Mesodermal cell (in vitro differentiated cells): ENCODE results near the gene CD180.

Experiments used
- H3K27ac ChIP-seq: 2 replicates; pipeline ENCODE4 v1.7.0; 2013; ENCODE audit warnings: mild to moderate bottlenecking, low read depth, low read length, moderate library complexity; ENCODE audit not compliant: severe bottlenecking
- H3K36me3 ChIP-seq: 2 replicates; pipeline ENCODE4 v1.7.1; 2013; ENCODE audit warnings: mild to moderate bottlenecking, low read length, moderate library complexity; ENCODE audit not compliant: control insufficient read depth, insufficient read depth
- H3K4me1 ChIP-seq: one replicate; pipeline ENCODE4 v1.7.1; 2013; ENCODE audit warnings: mild to moderate bottlenecking, low read length; ENCODE audit not compliant: insufficient read depth, control insufficient read depth, poor library complexity, severe bottlenecking
- H3K4me3 ChIP-seq: 2 replicates; pipeline ENCODE4 v1.7.0; 2013; ENCODE audit warnings: low read length, control low read depth, mild to moderate bottlenecking; ENCODE audit not compliant: insufficient read depth, poor library complexity, severe bottlenecking; ENCODE audit errors: extremely low read depth
- H3K9me3 ChIP-seq: 2 replicates; pipeline ENCODE4 v1.7.1; 2013; ENCODE audit warnings: mild to moderate bottlenecking, low read length, moderate library complexity; ENCODE audit not compliant: control insufficient read depth
- WGBS, 2 experiments: methylation state at CpG; one replicate each; pipeline ENCODE4 v1.1.5; 2013; ENCODE audit warnings: missing lambda C conversion rate in 2 of 2; ENCODE audit not compliant: insufficient coverage in 2 of 2; 5-methylcytosine and 5-hydroxymethylcytosine counted together

Gene CD180

GRCh38 chr5:67209141-67209771 lies 12.7 kb upstream of the CD180 start:
- Histone ChIP-seq H3K27ac (no peak overlapping the region), H3K9me3 (no peaks in the 10 kb centered on the region), H3K4me1 (peaks cover 6% of the 10 kb centered on the region), H3K4me3 (no peak overlapping the region), H3K36me3 (no peaks in the 10 kb centered on the region)
- 27 to 41% methylated on average over 8 of the region's 11 CpGs for WGBS, 2 experiments

- no peak overlapping the region for H3K4me3 ChIP-seq
- 90 to 97% methylated on average over 3 of the region's 3 CpGs for WGBS, 2 experiments
- H3K4me1 ChIP-seq: peaks cover 6% of the 10 kb centered on the region
- H3K27ac ChIP-seq: no peak overlapping the region
- no peaks in the 10 kb centered on the region for H3K9me3 ChIP-seq
- no peaks in the 10 kb centered on the region for H3K36me3 ChIP-seq
Measured at GRCh38 chr5:67208403-67208802, 11.8 kb upstream of the CD180 start.

- WGBS, 2 experiments: 87 to 96% methylated on average over 3 of the region's 4 CpGs
- H3K4me1 ChIP-seq: peaks cover 6% of the 10 kb centered on the region
- H3K36me3 ChIP-seq: no peaks in the 10 kb centered on the region
- H3K4me3 ChIP-seq: no peak overlapping the region
- H3K27ac ChIP-seq: no peak overlapping the region
- peaks cover under 1% of the 10 kb centered on the region for H3K9me3 ChIP-seq
Measured at GRCh38 chr5:67206929-67207328, 10.3 kb upstream of the CD180 start.

- Histone ChIP-seq H3K27ac (no peak overlapping the region), H3K9me3 (peaks cover 5% of the 10 kb centered on the region), H3K4me3 (no peak overlapping the region), H3K4me1 (peaks cover 6% of the 10 kb centered on the region), H3K36me3 (no peaks in the 10 kb centered on the region)
- WGBS, 2 experiments: 100% methylated on average over 1 of the region's 2 CpGs; no CpG with 5 or more reads in 1 of the 2 experiments
Measured at GRCh38 chr5:67206461-67206860, 9.9 kb upstream of the CD180 start.

- Histone ChIP-seq H3K36me3 (no peaks in the 10 kb centered on the region), H3K27ac (no peak overlapping the region), H3K4me1 (peaks cover 6% of the 10 kb centered on the region), H3K9me3 (peaks cover 10% of the 10 kb centered on the region), H3K4me3 (no peak overlapping the region)
- 90 to 92% methylated on average over 1 to 2 of the region's 3 CpGs for WGBS, 2 experiments
Measured at GRCh38 chr5:67205981-67206380, 9.4 kb upstream of the CD180 start.

- Histone ChIP-seq H3K4me1 (peaks cover 6% of the 10 kb centered on the region), H3K4me3 (no peak overlapping the region)
Measured at GRCh38 chr5:67204821-67205220, 8.2 kb upstream of the CD180 start.

GRCh38 chr5:67203701-67204074 lies 7.1 kb upstream of the CD180 start:
- Histone ChIP-seq H3K27ac (no peak overlapping the region), H3K9me3 (peaks cover 11% of the 10 kb centered on the region), H3K36me3 (no peaks in the 10 kb centered on the region), H3K4me1 (peaks cover 3% of the 10 kb centered on the region), H3K4me3 (no peak overlapping the region)
- 100% methylated on average over 2 of the region's 2 CpGs; no CpG with 5 or more reads in 1 of the 2 experiments for WGBS, 2 experiments

More at GRCh38 chr5:67204821-67205220, 8.2 kb upstream of the CD180 start:
- WGBS, 2 experiments: 75 to 80% methylated on average over 1 to 2 of the region's 5 CpGs
- H3K9me3 ChIP-seq: peaks cover 11% of the 10 kb centered on the region
- no peak overlapping the region for H3K27ac ChIP-seq
- no peaks in the 10 kb centered on the region for H3K36me3 ChIP-seq

GRCh38 chr5:67202828-67203227 lies 6.2 kb upstream of the CD180 start:
- WGBS, 2 experiments: 91 to 100% methylated on average over 2 to 4 of the region's 4 CpGs
- H3K4me3 ChIP-seq: no peak overlapping the region
- H3K36me3 ChIP-seq: no peaks in the 10 kb centered on the region
- H3K4me1 ChIP-seq: peaks cover 3% of the 10 kb centered on the region
- no peak overlapping the region for H3K27ac ChIP-seq
- peaks cover 11% of the 10 kb centered on the region for H3K9me3 ChIP-seq

GRCh38 chr5:67201897-67202549 lies 5.4 kb upstream of the CD180 start:
- H3K36me3 ChIP-seq: no peaks in the 10 kb centered on the region
- peaks cover 11% of the 10 kb centered on the region for H3K9me3 ChIP-seq
- WGBS, 2 experiments: 100% methylated on average over 2 to 3 of the region's 6 CpGs
- H3K27ac ChIP-seq: no peak overlapping the region
- peaks cover 2% of the 10 kb centered on the region for H3K4me1 ChIP-seq
- H3K4me3 ChIP-seq: no peak overlapping the region

GRCh38 chr5:67200809-67201562 lies 4.4 kb upstream of the CD180 start:
- no peaks in the 10 kb centered on the region for H3K4me1 ChIP-seq
- H3K27ac ChIP-seq: no peak overlapping the region
- H3K4me3 ChIP-seq: no peak overlapping the region
- WGBS, 2 experiments: no CpG with 5 or more reads among the region's 2 CpGs
- H3K36me3 ChIP-seq: no peaks in the 10 kb centered on the region
- peaks cover 11% of the 10 kb centered on the region for H3K9me3 ChIP-seq

- Histone ChIP-seq H3K4me1 (no peaks in the 10 kb centered on the region), H3K9me3 (peaks cover 11% of the 10 kb centered on the region), H3K36me3 (no peaks in the 10 kb centered on the region), H3K4me3 (no peak overlapping the region), H3K27ac (no peak overlapping the region)
Measured at GRCh38 chr5:67199859-67200258, 3.3 kb upstream of the CD180 start.
